Sigmoid colon (tissue), 4 donors: ENCODE data around the gene CTSD.

Experiments used
- CTCF ChIP-seq, 4 experiments: fragments of 450-650 bp in 3 of 4; fragments of 200-600 bp in 1 of 4; IDR thresholded peaks; one replicate each; pipeline ENCODE4 v1.5.1; 2016 to 2019; ENCODE audit warnings: antibody characterized with exemption in 4 of 4, mild to moderate bottlenecking in 3 of 4, moderate library complexity in 2 of 4
- POLR2A ChIP-seq, 2 donors: fragments of 450-650 bp; IDR thresholded peaks; one replicate each; pipeline ENCODE4 v1.6.1; 2016; ENCODE audit warnings: antibody characterized with exemption in 2 of 2, mild to moderate bottlenecking in 2 of 2, moderate library complexity in 2 of 2
- POLR2AphosphoS5 ChIP-seq, 4 donors: sonication (generic); formaldehyde crosslinking; IDR thresholded peaks; one replicate each; pipeline ENCODE4 v1.6.1; 2017; ENCODE audit warnings: antibody characterized with exemption in 4 of 4

- TF ChIP-seq POLR2A (IDR thresholded peaks at IDR 0.05) (no peak), CTCF (IDR thresholded peaks at IDR 0.05) (no peak), POLR2AphosphoS5 (IDR thresholded peaks at IDR 0.05) (no peak)
Measured at GRCh38 chr11:1740786-1741530, 22.8 kb downstream of the CTSD start.
